Spleen (tissue), 11 donors: ENCODE measurements around the gene CANT1. TPM values are rescaled to one million over a fixed set of nuclear protein-coding genes. Genes with fewer than 3 reads are reported as not detected.

ENCODE experiments used
- DNase-seq: peaks from one replicate; pipeline ENCODE4 v3.0.0-alpha.2; 2020
- H3K27ac ChIP-seq, 8 donors: fragments of 200-600 bp; sonication (generic) in 7 of 8; 1 replicate in 4 of 8; 2 replicates in 4 of 8; pipeline versions ENCODE4 v1.5.0 to v1.8.0; 2016 to 2021; ENCODE audit warnings: inconsistent platforms in 4 of 8, mild to moderate bottlenecking in 4 of 8, moderate library complexity in 1 of 8
- H3K27me3 ChIP-seq, 7 donors: fragments of 200-600 bp; sonication (generic) in 6 of 7; replicated peaks in 1 of 7; 1 replicate in 4 of 7; 2 replicates in 3 of 7; pipeline versions ENCODE4 v1.5.0 to v1.8.0; 2016 to 2021; ENCODE audit warnings: inconsistent platforms in 3 of 7, mild to moderate bottlenecking in 1 of 7
- H3K36me3 ChIP-seq, 6 donors: fragments of 200-600 bp; sonication (generic) in 5 of 6; 1 replicate in 4 of 6; 2 replicates in 2 of 6; pipeline versions ENCODE4 v1.5.0 to v1.8.0; 2016 to 2021; ENCODE audit warnings: inconsistent platforms in 2 of 6
- H3K4me1 ChIP-seq, 6 donors: fragments of 200-600 bp; sonication (generic) in 5 of 6; 1 replicate in 3 of 6; 2 replicates in 3 of 6; pipeline versions ENCODE4 v1.5.0 to v1.8.0; 2016 to 2021; ENCODE audit warnings: inconsistent platforms in 3 of 6
- H3K4me3 ChIP-seq, 8 donors: fragments of 200-600 bp; sonication (generic) in 7 of 8; 1 replicate in 4 of 8; 2 replicates in 4 of 8; pipeline versions ENCODE4 v1.5.0 to v1.8.0; 2016 to 2021; ENCODE audit warnings: inconsistent platforms in 4 of 8, mild to moderate bottlenecking in 4 of 8, moderate library complexity in 2 of 8
- H3K9me3 ChIP-seq, 8 donors: fragments of 200-600 bp; sonication (generic) in 7 of 8; 1 replicate in 4 of 8; 2 replicates in 4 of 8; pipeline versions ENCODE4 v1.5.0 to v1.8.0; 2016 to 2021; ENCODE audit warnings: inconsistent platforms in 4 of 8
- POLR2A ChIP-seq, 3 donors: fragments of 450-650 bp; IDR thresholded peaks; one replicate each; pipeline ENCODE4 v1.5.1; 2017; ENCODE audit warnings: antibody characterized with exemption in 3 of 3, mild to moderate bottlenecking in 1 of 3
- POLR2AphosphoS5 ChIP-seq, 3 donors: sonication (generic); formaldehyde crosslinking; IDR thresholded peaks; one replicate each; pipeline ENCODE4 v1.5.1; 2017; ENCODE audit warnings: antibody characterized with exemption in 3 of 3
- WGBS, 5 donors: extraction: QIAGEN DNeasy Blood & Tissue Kit in 3 of 5; methylation state at CpG; one replicate each; pipeline versions ENCODE4 v1.1.5 to v1.1.7; 2013 to 2018; 5-methylcytosine and 5-hydroxymethylcytosine counted together
- intact Hi-C: fragments of 100-400 bp; cut with DNase I; formaldehyde crosslinking; loops from one replicate; pipeline ENCODE4 v1.15.0; 2023; ENCODE audit warnings: low total_unique reads
- polyA plus RNA-seq, 3 donors: library from polyadenylated mRNA; stranded (reverse); fragments of 200-250 nt; gene quantifications; one replicate each; pipeline ENCODE4 v1.2.1, GENCODE V29; 2013
- total RNA-seq, 7 donors: library from RNA; depleted of rRNA in 3 of 7; stranded (reverse); fragments of >200 nt in 3 of 7; fragmentation: NEBNext Ultra II Directional in 4 of 7; extraction: Animal tissue kit (Norgen Biotek cat#: 25700) in 4 of 7; gene quantifications; one replicate each; pipeline versions ENCODE4 v1.1.0 to v1.2.1, GENCODE V29; 2016 to 2021
- TF ChIP-seq, protein P1 (sequence below), 11 experiments: fragments of 200-600 bp in 7 of 11; fragments of 450-650 bp in 4 of 11; sonication (generic) in 4 of 11; IDR thresholded peaks in 8 of 11; conservative IDR thresholded peaks in 3 of 11; 1 replicate in 7 of 11; 2 replicates in 4 of 11; pipeline versions ENCODE4 v1.4.0 to v1.8.0; 2016 to 2021; ENCODE audit warnings: antibody characterized with exemption in 11 of 11, inconsistent platforms in 4 of 11, mild to moderate bottlenecking in 1 of 11
- donor health status: healthy with polysubstance abuse.
- donor health status: DM: no; HTN: no; CAD: no; lungs with moderate emphysema.
- donor health status: DM: no; HTN: no; CAD: no.
- donor health status: Bipolar disorder and iron deficiency.
- donor health status: healthy.
- donor health status: DM: no; HTN: no; CAD: no.
- donor health status: DM: yes; HTN: yes; CAD: no.

The CANT1 gene
- total and polyA plus RNA-seq, 10 donors = 11.2 to 76.6 (median 50.2) TPM

GRCh38 chr17:79045842-79046196, 36.3 kb upstream of the CANT1 start:
- intact Hi-C loops = no loop called here
- peaks cover 0 to 9% (median 0%) of the 10 kb centered on the region in 6 donors for H3K36me3 ChIP-seq
- H3K4me3 ChIP-seq = no peak overlapping the region
- H3K4me1 ChIP-seq = peaks cover 4 to 81% (median 33%) of the 10 kb centered on the region in 6 donors
- H3K27me3 ChIP-seq = peaks cover 0 to 36% (median 0%) of the 10 kb centered on the region in 7 donors
- DNase-seq = peak; percentile 92
- WGBS, 5 donors = 0 to 5% (median 1%) methylated on average over 8 to 11 of the region's 11 CpGs
- no peaks in the 10 kb centered on the region for H3K9me3 ChIP-seq
- peak overlapping the region in 6 of 8 donors; percentile 27 to 73 (median 54) for H3K27ac ChIP-seq
- TF ChIP-seq, protein P1, sequence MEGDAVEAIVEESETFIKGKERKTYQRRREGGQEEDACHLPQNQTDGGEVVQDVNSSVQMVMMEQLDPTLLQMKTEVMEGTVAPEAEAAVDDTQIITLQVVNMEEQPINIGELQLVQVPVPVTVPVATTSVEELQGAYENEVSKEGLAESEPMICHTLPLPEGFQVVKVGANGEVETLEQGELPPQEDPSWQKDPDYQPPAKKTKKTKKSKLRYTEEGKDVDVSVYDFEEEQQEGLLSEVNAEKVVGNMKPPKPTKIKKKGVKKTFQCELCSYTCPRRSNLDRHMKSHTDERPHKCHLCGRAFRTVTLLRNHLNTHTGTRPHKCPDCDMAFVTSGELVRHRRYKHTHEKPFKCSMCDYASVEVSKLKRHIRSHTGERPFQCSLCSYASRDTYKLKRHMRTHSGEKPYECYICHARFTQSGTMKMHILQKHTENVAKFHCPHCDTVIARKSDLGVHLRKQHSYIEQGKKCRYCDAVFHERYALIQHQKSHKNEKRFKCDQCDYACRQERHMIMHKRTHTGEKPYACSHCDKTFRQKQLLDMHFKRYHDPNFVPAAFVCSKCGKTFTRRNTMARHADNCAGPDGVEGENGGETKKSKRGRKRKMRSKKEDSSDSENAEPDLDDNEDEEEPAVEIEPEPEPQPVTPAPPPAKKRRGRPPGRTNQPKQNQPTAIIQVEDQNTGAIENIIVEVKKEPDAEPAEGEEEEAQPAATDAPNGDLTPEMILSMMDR (IDR thresholded peaks at IDR 0.05 in 8 of 11, conservative IDR thresholded peaks at IDR 0.05 in 3 of 11) = peak; percentile 53 to 95 (median 91)
- no peak for TF ChIP-seq POLR2A (IDR thresholded peaks at IDR 0.05)
- TF ChIP-seq POLR2AphosphoS5 (IDR thresholded peaks at IDR 0.05) = peak; percentile 33 to 66 (median 54)

DNA sequence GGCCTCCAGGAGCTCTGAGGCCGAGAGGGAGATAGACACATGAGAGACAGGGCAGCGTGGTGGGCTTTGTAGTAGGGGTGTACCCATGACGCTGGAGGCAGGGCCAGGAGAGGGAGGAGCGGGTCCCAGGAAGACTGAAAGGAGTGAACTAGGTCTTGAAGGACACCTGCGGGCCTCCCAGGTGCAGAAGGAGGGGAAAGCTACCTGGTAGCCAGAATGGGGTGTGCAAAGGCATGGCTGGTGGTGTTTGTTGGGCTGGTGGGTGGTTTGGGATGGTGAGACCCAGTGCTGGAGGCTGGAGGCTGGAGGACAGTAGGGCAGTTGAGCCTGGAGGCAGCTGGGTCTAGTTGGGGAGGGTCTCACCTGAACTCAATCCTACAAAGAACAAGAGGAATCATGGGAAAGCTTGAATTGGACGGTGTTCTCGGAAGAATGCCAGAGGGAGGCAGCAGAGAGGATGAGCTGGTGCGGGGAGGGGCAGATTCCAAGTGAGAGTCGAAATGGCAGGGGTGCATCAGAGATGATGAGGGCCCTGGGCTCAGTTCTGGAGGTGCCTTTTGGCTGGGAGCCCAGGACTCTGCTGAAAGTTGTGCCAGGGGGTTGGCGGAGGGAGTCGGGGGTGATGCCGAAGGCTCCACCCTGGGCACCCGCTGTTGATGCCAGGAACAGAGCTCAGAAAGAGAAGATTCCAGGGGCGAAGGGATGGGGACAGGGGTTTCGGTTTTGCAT, 35.6 kb upstream of the CANT1 start:
- intact Hi-C loops = no loop called here
- DNase-seq = peak; percentile 57
- WGBS, 5 donors = 74 to 85% (median 77%) methylated on average over 15 of the region's 15 CpGs
- Histone ChIP-seq H3K36me3 (peaks cover 0 to 9% (median 0%) of the 10 kb centered on the region in 6 donors), H3K4me3 (no peak overlapping the region), H3K27me3 (peaks cover 0 to 36% (median 0%) of the 10 kb centered on the region in 7 donors), H3K27ac (no peak overlapping the region), H3K9me3 (no peaks in the 10 kb centered on the region), H3K4me1 (peaks cover 4 to 74% (median 30%) of the 10 kb centered on the region in 6 donors)
- no peak for TF ChIP-seq POLR2A (IDR thresholded peaks at IDR 0.05)

DNA sequence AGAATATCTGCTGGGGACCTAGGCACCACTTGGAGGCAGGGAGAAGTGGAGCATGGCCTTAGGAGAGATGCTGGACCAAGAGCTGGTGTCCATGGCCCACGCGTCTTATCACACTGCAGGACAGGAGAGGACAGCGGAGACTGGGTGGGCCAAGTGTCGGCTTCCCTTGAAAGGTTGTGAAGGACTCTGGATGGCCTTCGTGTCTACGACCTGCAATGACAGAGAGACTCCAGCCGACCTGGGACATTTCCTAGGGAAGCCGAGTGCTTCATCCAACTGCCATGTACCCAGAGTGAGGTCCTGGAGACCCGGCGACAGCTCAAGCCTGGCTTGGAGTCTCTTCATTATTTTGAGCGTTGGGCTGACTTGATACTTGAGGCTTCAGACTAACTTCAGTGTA, 34.9 kb upstream of the CANT1 start:
- H3K27ac ChIP-seq = no peak overlapping the region
- no peaks in the 10 kb centered on the region for H3K9me3 ChIP-seq
- intact Hi-C loops = no loop called here
- TF ChIP-seq POLR2A (IDR thresholded peaks at IDR 0.05) (no peak), POLR2AphosphoS5 (IDR thresholded peaks at IDR 0.05) (no peak)
- TF ChIP-seq, protein P1 (IDR thresholded peaks at IDR 0.05 in 8 of 11, conservative IDR thresholded peaks at IDR 0.05 in 3 of 11) = no peak
- peaks cover 0 to 30% (median 0%) of the 10 kb centered on the region in 7 donors for H3K27me3 ChIP-seq
- 47 to 97% (median 77%) methylated on average over 11 of the region's 11 CpGs for WGBS, 5 donors
- H3K4me3 ChIP-seq = no peak overlapping the region
- peak; percentile 35 for DNase-seq
- H3K36me3 ChIP-seq = peaks cover 0 to 9% (median 0%) of the 10 kb centered on the region in 6 donors
- peaks cover 4 to 67% (median 30%) of the 10 kb centered on the region in 6 donors for H3K4me1 ChIP-seq

- Histone ChIP-seq H3K4me1 (peaks cover 4 to 64% (median 30%) of the 10 kb centered on the region in 6 donors), H3K4me3 (no peak overlapping the region), H3K27me3 (peaks cover 0 to 30% (median 0%) of the 10 kb centered on the region in 7 donors), H3K9me3 (no peaks in the 10 kb centered on the region), H3K36me3 (peaks cover 0 to 9% (median 0%) of the 10 kb centered on the region in 6 donors), H3K27ac (no peak overlapping the region)
- TF ChIP-seq, protein P1 (IDR thresholded peaks at IDR 0.05 in 8 of 11, conservative IDR thresholded peaks at IDR 0.05 in 3 of 11) = no peak
- TF ChIP-seq POLR2AphosphoS5 (IDR thresholded peaks at IDR 0.05) = peak in 1 of 3 donors; percentile 10
- DNase-seq = peak; percentile 65
- WGBS, 5 donors = 72 to 90% (median 75%) methylated on average over 12 of the region's 12 CpGs
- intact Hi-C loops = no loop called here
Observed at GRCh38 chr17:79043931-79044320, 34.4 kb upstream of the CANT1 start.
